Measurements from ENCODE around the gene NR1D2.
A peak's percentile ranks its signal among the peaks of the same experiment; 100 is the strongest.
"Not testable (repeated sequence)": the region's sequence is repeated elsewhere in the genome, so short reads cannot be mapped to it uniquely, and the experiment has no call there.

The NR1D2 gene

DNA sequence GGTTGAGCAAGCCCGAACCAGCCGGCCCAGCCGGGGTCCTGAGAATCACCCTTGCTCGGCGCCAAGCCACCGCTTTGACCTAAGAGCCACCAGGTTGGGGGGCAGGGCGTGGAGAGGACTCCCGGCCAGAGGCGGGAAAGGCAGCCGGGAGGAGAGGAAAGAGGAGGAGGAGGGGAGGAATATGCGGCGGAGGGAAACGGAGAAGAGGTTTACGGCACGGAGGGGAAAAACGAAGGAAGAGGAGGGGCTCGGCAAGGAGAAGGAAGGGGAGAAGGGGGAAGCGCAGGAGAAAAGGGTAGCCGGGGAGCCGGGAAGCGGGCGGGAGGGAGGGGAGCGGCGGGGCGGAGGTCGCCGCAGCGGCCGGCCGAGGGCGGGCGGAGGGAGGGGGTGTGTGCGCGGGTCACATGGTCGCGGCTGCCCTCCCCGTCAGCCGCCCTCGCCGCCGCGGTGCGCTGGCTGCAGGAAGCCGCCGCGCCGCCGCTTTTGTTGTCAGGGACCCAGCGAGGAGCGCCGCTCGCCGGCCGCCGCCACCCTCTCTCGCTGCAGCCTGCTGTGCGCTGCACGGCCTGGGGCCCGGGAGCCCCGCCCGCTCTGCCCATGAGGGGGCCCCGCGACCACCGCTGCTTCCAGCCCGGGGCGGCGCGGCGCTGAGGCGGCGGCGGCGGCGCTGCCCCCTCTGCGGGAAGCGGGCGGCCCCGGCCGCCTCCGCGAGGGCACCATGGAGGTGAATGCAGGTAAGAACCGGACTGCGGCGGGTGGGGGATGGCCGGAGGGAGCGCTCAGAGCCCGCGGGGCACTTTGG, at the start of gene NR1D2:
Gene NR1D2, plus strand, starts transcription at position 426 of the 802 bp plus-strand sequence. Its CDS starts 293 bp downstream, at position 719.
- ATAC-seq (peak; percentile 60), DNase-seq (peak; percentile 83)

DNA sequence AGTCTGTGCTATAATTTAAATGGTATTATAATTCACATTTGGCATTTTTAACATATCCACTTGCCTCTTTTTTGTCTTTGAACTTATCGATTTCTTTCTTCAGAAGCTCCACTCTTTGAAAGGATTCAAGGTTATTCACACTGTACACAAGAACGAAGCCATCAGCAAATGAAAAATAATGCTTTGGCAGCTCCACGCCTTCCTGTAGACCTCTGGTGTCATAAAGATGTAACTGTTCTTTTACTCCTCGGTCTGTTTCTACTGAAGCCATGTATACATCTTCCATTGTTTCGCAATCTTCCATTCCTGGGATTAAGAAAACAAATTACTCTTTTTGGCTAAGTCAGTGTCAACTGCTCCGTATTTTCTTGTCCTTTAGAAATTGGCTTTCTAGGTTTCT, 44.3 kb upstream of the NR1D2 start:
- DNase-seq (no peak), ATAC-seq (no peak)

DNA sequence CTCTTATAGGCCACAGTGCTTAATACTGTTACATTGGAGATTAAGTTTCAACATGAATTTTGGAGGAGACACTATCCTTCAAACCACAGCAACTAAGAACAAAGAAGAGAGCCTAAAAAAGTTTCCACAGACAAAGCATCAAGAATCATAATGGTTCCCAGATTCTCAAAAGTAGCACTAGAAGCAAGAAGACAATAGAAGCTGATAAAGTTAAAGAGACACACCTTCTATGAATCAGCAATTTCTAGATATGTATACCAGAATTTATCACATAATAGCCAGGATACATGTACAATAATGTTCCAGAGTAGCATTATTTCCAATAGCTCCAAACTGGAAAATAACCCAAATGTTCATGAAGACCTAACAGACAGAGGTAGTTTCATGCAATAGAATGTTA, 40.5 kb upstream of the NR1D2 start:
- no peak for DNase-seq
- ATAC-seq = no peak

DNA sequence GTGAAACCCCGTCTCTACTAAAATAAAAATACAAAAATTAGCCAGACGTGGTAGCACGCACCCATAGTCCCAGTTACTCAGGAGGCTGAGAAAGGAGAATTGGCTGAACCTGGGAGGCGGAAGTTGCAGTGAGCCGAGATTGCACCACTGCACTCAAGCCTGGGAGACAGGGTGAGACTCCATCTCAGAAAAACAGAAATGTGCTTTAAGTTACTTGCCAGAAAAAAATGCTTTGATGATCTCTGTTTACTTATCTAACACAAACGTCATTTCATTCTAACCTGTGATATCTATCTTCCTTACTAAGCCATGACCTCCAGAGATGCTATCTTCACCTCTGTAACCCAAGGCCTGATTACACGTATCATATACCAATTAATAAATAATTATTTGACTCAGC, 35.7 kb upstream of the NR1D2 start:
- no peak for ATAC-seq
- no peak for DNase-seq

DNA sequence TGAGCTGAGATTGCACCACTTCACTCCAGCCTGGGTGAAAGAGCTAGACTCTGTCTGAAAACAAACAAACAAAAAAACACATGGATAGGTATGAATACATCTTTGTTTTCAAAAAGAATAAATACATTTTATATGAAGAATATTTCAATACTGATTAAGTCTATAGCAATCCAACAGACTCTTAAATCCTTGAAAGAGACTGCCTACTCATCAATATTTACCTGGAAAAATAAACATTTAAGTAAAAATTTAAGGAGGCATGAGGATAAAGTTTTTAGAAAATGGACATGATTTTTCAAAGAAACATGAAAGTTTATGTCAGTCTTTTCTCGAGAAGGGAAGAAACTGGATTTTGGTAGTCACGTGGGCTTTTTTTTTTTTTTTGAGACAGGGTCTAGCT, 33.7 kb upstream of the NR1D2 start:
- ATAC-seq (no peak), DNase-seq (no peak)

DNA sequence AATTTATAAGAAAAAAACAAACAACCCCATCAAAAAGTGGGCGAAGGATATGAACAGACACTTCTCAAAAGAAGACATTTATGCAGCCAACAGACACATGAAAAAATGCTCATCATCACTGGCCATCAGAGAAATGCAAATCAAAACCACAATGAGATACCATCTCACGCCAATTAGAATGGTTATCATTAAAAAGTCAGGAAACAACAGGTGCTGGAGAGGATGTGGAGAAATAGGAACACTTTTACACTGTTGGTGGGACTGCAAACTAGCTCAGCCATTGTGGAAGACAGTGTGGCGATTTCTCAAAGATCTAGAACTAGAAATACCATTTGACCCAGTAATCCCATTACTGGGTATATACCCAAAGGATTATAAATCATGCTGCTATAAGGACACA, 32.8 kb upstream of the NR1D2 start:
- DNase-seq, ATAC-seq: not testable (repeated sequence)

DNA sequence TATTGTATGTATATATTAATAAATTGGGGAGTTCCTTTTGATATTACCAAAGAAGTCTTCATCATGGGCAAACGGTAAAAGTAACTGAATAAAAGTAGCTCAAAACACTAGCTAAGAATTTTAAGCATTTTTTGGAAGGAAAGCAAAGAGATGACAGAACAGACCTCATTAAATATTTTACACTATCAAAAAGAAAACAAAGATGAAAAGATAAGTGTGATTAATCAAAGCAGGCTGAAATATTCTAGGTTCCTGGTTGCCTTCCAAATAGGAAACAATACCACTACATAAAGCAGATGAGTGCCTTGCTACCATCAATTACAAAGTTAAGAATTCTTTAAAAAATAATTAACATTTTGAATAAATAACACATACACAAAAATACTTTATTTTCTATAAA, 31.9 kb upstream of the NR1D2 start:
- no peak for ATAC-seq
- DNase-seq = no peak

DNA sequence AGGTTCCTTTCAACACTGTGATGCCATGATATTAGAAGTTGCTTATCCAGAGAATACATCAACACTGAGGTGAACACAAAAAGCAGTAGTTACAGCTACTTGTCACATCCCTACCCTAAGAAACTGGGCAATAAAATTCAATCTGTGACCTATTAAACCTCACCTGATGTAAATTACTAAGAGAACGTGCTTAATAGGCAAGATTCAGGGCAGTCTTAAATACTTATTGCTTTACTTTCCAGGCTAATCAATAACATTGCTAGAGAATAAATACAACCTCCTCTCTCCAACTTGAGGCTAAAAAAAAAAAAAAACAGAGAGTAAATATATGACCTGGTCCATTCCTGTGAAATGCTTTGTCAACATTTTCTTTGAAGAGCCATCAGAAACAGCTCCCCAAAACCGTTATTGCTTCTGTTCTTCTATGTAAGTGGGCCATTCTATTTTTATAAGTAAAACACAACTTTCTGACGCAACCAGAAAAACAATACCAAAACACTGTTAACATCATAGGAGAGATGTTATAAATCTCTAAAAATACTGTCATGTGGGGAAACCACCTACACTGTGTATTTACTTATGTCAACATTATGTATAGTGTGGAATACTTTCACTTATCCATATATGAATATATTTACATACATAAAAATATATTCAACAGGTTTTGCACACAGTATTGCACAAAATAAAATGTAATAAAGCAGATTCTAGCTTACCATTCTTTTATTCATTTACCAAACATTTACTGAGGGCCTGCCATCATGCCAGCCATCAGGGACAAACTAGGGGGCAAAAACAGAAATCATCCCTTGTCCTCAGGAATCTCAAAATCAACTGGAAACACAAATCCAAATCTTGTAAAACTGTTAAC, 31.0 kb upstream of the NR1D2 start:
- DNase-seq (no peak), ATAC-seq (no peak)

DNA sequence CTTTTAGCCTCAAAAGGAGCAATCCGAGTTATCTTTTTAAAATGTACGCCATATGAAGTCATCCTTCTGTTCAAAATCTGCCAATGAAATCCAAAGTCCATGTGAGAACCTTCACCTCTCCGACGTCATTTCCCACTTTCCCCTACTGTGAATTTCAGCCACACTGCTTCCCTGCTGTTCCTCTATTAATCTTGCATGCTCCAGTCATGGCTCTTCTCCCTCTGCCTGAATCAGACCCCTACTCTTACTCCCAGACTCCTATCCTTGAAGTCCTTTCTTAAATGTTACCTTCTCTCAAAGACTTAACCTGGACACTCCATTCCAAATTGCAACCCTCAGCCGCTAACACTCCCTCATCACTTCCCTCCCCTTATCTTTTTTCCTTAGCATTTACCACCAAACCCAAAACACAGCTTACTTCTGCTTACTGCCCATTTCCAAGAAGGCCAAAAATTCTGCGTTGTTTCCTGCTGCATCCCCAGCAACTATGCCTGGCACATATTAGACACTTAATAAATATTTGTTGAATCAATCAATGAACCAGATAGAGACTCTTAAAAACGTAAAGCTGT, 29.5 kb upstream of the NR1D2 start:
- DNase-seq (no peak), ATAC-seq (no peak)

DNA sequence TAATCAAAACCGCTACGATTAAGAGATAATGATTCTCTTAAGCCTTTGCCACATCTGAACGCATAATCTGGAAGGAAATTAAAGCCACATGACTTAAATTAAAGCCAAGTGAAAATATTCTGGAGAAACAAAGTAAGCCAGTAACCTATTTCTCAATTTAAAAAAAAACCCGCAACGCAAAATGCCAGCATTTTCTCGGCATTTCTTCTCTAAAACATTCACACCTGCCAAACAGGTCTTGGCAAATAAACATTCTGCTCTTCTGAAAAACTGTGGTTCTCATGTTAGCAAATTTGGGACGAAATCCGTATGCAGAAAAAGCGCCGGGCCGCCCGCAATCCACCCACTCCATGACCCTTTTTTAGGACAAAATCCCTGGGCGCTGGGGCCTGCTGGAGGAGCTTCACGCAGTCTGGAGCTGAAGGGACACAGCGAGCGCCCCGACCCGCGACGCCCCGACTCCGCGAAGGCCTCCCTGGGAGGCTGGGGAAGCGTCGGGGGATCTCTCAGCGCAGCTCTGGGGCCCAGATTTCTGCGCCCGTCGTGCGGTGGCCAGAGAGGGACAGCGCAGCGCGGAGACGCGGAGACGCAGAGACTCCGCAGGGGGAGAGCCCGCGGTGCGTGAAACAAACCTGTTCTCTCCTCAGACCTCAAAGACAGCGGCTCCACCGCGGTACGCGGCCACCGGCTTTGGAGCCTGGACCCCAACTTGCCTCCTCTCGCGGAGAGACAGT, 28.8 kb upstream of the NR1D2 start:
- ATAC-seq = peak; percentile 42
- no peak for DNase-seq

DNA sequence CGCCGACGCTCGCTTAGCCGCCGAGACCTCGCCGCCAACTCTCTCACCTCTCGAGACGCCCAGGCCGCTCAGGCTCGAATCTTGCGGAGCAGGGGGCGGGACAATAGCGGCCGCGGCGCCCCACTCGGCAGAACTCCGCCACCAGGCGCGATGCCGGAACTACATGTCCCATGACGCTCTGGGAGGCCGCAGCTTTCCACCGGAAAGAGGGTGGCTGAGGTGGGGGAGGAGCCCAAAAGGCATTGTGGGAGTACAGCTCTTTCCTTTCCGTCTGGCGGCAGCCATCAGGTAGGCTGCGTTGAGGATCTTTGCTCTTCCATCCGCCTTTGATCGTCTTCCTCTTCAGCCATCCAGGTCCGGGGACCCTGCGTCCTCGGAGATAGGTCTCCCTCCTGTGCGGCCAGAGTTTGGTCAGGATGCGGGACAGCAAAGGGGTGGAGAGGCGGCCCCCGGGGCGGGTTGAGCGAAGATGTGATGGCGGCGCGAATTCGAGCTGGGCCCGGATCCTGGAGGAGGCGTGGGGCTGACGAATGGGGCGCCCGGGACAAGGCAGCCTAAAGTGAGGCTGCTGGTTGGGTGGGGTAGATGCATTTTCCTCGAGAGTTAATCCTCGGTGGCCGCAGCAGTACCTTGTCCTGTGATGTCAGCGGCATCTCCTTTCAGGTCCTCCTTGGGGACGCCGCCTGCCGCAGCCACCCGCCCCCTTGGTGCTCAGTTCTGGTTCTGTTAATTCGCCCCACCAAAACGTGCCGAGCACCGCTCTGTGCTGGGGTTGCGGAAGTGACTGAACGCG, 28.0 kb upstream of the NR1D2 start, which contains the start of the genes NKIRAS1 and RPL15:
Gene NKIRAS1, minus strand, starts transcription at position 105 of the 793 bp plus-strand sequence. CDS start 6,086 bp downstream, outside the sequence.
Gene RPL15, plus strand, starts transcription at position 247 of the 793 bp plus-strand sequence. CDS start 728 bp downstream, outside the sequence.
- ATAC-seq (peak; percentile 98), DNase-seq (peak; percentile 96)

DNA sequence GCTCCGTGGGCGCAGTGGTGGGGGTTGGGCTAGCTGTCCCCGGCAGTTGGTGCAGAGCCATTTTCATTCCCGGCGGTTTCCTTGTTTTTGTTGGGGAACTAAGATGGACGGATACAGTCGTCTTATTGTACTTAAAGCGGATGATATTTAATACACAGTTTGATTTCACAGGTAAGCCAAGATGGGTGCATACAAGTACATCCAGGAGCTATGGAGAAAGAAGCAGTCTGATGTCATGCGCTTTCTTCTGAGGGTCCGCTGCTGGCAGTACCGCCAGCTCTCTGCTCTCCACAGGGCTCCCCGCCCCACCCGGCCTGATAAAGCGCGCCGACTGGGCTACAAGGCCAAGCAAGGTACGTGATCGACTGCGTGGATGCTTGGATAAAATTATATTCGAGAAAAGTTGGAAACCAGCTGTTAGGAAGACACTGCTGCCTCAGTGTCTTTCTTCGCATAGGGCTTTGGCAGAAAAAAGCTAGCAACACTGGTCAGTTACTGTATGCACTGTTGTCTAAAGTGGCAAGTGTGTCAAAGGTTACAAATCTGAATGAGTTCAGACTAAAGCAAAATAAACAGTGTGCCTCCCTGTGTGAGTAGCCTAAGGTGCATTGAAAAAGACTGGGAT, 27.3 kb upstream of the NR1D2 start:
- not testable (repeated sequence) for ATAC-seq, DNase-seq

DNA sequence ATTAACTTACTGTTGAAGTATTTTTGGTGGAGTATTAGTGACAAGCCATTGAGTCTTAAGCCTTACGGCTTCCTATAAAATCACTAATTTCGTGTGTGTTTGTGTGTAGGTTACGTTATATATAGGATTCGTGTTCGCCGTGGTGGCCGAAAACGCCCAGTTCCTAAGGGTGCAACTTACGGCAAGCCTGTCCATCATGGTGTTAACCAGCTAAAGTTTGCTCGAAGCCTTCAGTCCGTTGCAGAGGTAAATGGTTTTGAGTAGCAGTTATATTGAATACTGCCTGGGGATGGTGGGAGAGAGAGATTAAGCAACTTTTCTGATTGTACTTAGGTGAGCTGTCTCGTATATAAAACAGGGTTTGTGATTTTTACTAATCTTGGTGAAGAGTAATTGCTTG, 26.8 kb upstream of the NR1D2 start:
- not testable (repeated sequence) for ATAC-seq, DNase-seq

DNA sequence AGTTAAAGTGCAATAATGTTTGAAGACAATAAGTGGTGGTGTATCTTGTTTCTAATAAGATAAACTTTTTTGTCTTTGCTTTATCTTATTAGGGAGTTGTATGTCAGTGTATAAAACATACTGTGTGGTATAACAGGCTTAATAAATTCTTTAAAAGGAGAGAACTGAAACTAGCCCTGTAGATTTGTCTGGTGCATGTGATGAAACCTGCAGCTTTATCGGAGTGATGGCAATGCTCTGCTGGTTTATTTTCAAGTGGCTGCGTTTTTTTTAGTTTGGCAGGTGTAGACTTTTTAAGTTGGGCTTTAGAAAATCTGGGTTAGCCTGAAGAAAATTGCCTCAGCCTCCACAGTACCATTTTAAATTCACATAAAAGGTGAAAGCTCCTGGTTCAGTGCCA, 25.5 kb upstream of the NR1D2 start:
- DNase-seq (no peak), ATAC-seq (no peak)

DNA sequence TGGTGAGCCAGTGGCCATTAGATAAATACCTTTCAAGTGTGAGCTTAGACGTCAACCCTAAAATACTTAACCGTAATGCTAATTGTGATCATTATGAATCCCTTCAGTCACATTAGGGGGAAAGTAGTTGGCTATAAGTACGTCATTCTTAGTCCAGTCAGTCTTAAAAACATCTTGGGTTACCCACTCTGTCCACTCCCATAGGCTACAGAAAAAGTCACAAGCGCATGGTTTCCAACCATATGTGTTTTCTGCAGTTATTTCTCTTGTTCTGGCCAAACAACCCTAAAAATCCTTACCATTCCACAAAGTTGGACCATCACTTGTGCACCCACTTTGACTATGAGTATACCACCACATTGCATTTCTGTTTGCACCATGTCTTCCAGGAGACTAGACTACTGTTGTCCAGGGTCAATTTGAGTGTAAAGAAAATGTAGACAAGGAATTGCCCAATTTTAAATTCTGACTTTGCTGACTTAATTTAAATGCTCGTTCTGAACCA, 24.9 kb upstream of the NR1D2 start:
- DNase-seq (no peak), ATAC-seq (no peak)

DNA sequence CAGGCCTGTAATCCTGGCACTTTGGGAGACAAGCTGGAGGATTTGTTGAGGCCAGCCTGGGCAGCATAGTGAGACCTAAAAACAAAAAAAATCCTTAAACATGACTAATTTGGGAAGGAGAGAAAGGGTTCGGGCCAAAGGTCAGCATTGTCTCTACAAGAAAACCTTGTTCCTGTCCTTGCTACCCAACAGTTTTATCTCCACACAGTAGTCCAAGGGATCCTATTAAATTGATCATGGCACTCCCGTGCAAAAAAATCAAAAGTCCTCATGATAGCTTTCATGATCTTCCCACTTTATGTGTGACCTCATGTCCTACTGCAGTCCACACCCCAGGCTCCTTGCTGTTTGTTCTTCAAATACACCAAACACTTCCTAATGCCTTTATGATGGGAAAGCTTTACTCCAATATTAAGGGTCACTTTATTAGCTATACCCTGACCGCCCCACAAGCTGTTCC, 24.0 kb upstream of the NR1D2 start:
- ATAC-seq (no peak), DNase-seq (no peak)

DNA sequence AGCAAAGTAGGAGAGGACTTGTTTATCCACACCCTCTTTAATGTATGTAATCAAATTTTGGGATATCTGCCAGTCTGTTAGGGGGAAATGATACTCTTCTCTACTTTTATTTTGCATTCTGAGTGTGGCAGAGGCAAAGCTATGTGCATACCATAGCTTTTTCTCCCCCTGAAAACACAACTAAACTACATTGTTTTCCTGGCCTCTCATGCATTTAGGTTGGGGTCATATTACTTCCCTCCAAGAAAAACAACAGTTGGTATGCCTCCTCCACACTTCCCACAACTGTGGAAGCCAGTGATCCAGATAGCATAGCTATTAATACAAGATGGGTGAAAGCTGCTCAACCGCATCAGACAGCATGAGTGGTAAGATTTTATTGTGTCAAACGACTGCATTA, 21.3 kb upstream of the NR1D2 start:
- ATAC-seq (no peak), DNase-seq (no peak)

DNA sequence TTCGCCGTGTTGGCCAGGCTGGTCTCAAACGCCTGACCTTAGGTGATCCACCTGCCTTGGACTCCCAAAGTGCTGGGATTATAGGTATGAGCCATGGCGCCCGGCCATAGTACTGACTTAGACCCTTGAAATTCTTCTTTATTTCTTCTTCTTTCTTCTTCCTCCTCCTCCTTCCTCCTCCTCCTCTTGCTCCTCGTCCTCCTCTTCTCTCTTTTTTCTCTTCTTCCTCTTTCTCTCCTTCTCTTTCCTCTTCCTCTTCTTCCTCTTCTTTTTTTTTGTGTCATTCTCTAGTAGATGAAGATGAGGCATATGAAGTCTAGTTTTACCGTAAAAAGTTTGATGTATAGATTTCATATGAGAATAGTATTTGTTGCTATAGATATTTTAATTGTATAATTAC, 18.8 kb upstream of the NR1D2 start:
- no peak for DNase-seq
- ATAC-seq = no peak

DNA sequence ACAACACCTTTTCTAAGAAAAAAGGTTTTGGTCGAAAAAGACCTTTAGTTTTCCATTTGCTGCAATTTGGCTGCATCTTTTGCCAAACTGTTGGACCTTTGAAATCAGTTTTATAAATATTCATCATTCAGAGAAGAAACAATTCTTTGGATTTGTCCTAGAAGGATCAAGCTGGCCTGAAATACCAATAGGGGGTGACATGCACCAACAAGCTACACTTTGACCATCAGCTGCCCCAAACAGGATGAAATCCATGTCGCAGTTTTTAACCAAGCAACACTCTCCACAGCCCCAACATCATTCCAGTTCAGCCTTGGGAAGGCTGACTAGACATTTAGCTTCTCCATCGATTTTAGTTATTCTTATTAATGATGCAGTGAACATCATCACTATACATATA, 18.4 kb upstream of the NR1D2 start:
- DNase-seq (no peak), ATAC-seq (no peak)

DNA sequence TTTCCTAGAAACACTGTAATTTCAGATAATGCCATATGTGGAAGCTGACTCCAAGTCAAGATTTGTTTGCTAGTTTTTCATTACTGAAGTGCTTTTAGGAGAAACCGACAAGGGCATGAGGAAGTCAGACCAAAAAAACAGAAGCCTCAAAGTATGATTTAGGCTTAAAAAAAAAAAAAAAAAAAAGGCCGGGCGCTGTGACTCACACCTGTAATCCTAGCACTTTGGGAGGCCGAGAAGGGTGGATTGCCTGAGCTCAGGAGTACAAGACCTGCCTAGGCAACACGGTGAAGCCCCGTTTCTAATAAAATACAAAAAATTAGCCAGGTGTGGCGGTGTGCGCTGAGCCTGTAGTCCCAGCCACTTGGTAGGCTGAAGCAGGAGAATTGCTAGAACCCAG, 16.6 kb upstream of the NR1D2 start:
- no peak for DNase-seq

More for the DNA sequence above, 16.6 kb upstream of the NR1D2 start:
- no peak for ATAC-seq

Measured in stimulated activated naive CD8-positive, alpha-beta T cell treated with anti-CD3 and anti-CD28 coated beads, Interleukin-15, Interleukin-2, amounts not matched to agents 100 U/mL and 50 U/mL, for 24 hours (primary cell).